Measurements from ENCODE around the gene S100A7A.

GRCh38 chr1:153404768-153405167, 11.6 kb upstream of the S100A7A start:
- TF ChIP-seq CTCF (IDR thresholded peaks at IDR 0.05; ENCODE audit: extremely low read depth in 1 of 2, insufficient read depth in 1 of 2, low read depth in 1 of 2, low read length in 2 of 2) (peak; percentile 43 to 50), POLR2AphosphoS5 (IDR thresholded peaks at IDR 0.05; ENCODE audit: insufficient read depth, low read depth, low read length) (no peak), POLR2A (IDR thresholded peaks at IDR 0.05; ENCODE audit: low read depth, low read length) (no peak), MYC (IDR thresholded peaks at IDR 0.05; ENCODE audit: low read depth, low read length) (no peak), EZH2 (IDR thresholded peaks at IDR 0.05; ENCODE audit: borderline replicate concordance, low read depth, low read length, severe bottlenecking) (no peak), MAX (IDR thresholded peaks at IDR 0.05; ENCODE audit: insufficient read depth, insufficient read length) (peak; percentile 54), JUN (IDR thresholded peaks at IDR 0.05; ENCODE audit: borderline replicate concordance, insufficient read depth, insufficient read length, low read depth) (no peak)

All from endothelial cell of umbilical vein (primary cell).